GM23248 (cell line): ENCODE measurements around the gene THSD4.

Experiments
- EZH2 ChIP-seq: fragments of 200-600 bp; sonication (generic); IDR thresholded peaks from 2 replicates; pipeline ENCODE4 v1.6.1; 2018; ENCODE audit warnings: antibody characterized with exemption, mild to moderate bottlenecking; ENCODE audit not compliant: insufficient read depth, poor library complexity, severe bottlenecking
- EZH2phosphoT487 ChIP-seq: fragments of 200-600 bp; sonication (generic); IDR thresholded peaks from 2 replicates; pipeline ENCODE4 v1.6.1; 2018; ENCODE audit warnings: antibody characterized with exemption, moderate library complexity, mild to moderate bottlenecking, low read depth; ENCODE audit not compliant: insufficient read depth

DNA sequence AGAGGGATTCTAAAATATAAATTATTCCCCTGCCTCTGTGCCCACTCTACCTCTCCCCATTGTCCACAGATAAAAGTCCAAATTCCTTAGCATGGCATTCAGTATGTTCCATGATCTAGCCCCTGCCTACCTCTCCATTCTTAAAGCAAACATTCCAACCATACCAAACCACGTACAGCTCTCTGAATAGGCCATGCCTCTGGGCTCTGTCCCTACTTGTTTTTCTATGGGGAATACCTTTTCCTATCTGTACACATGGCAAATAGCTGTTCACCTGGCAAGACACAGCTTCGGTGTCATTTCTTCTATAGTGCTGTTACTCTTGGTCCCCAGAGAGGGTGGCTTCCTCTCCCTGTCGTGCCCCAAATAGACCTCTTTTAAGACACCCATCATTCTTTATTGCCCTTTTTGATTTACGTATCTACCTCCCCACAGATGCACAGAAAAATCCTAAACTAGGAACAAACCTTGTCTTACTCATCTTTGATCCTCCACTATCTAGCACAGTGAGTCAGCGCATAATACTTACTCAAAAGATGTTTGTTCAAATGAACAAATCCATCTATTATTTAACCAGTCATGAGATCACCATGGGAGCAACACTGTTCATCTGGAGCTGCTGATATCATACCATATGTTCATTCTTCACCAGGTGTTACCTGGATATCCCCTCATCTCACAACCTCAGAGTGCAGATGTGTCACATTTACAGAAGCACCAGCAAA, 329.8 kb downstream of the THSD4 start:
- TF ChIP-seq EZH2, result no peak
- no peak for TF ChIP-seq EZH2phosphoT487
